HPDE6-E6E7 (cell line): ENCODE results near the gene TTC7B.

Experiments
- DNase-seq: peaks from one replicate; pipeline ENCODE4 v3.0.0; 2011; ENCODE audit warnings: missing footprints; ENCODE audit errors: extremely low spot score

TTC7B gene

GRCh38 chr14:90576981-90577660 lies 239.1 kb downstream of the TTC7B start:
- DNase-seq = no peak

- DNase-seq = no peak
Measured at GRCh38 chr14:90576581-90576980, 239.6 kb downstream of the TTC7B start.

- DNase-seq = no peak
Measured at GRCh38 chr14:90575781-90576180, 240.4 kb downstream of the TTC7B start.

- no peak for DNase-seq
Measured at GRCh38 chr14:90575336-90575735, 240.9 kb downstream of the TTC7B start.

GRCh38 chr14:90574188-90575131 lies 241.8 kb downstream of the TTC7B start:
- no peak for DNase-seq

GRCh38 chr14:90573385-90574105 lies 242.7 kb downstream of the TTC7B start:
- DNase-seq = no peak

- no peak for DNase-seq
Measured at GRCh38 chr14:90572441-90573150, 243.6 kb downstream of the TTC7B start.

GRCh38 chr14:90571149-90571947 lies 244.9 kb downstream of the TTC7B start:
- no peak for DNase-seq

GRCh38 chr14:90570461-90570860 lies 245.8 kb downstream of the TTC7B start:
- no peak for DNase-seq

GRCh38 chr14:90569606-90570387 lies 246.4 kb downstream of the TTC7B start:
- DNase-seq = peak; percentile 28

GRCh38 chr14:90569201-90569600 lies 247.0 kb downstream of the TTC7B start:
- peak; percentile 50 for DNase-seq

- DNase-seq = no peak
Measured at GRCh38 chr14:90568405-90568804, 247.8 kb downstream of the TTC7B start.

- no peak for DNase-seq
Measured at GRCh38 chr14:90567991-90568390, 248.2 kb downstream of the TTC7B start.

- no peak for DNase-seq
Measured at GRCh38 chr14:90567191-90567590, 249.0 kb downstream of the TTC7B start.

- no peak for DNase-seq
Measured at GRCh38 chr14:90566481-90566880, 249.7 kb downstream of the TTC7B start.

- DNase-seq = no peak
Measured at GRCh38 chr14:90564496-90564895, 251.7 kb downstream of the TTC7B start.

- DNase-seq = no peak
Measured at GRCh38 chr14:90562652-90563051, 253.6 kb downstream of the TTC7B start.

- DNase-seq = no peak
Measured at GRCh38 chr14:90561920-90562319, 254.3 kb downstream of the TTC7B start.

GRCh38 chr14:90560991-90561390 lies 255.2 kb downstream of the TTC7B start:
- DNase-seq = no peak

- no peak for DNase-seq
Measured at GRCh38 chr14:90560558-90560957, 255.7 kb downstream of the TTC7B start.
